BLaER1 treated with 17β-estradiol and CSF1 and Interleukin-3, amounts not matched to agents 10 nM and 100 nM (cell line): Measurements from ENCODE around the gene UBR1.
A peak's percentile ranks its signal among the peaks of the same experiment; 100 is the strongest.

Experiments used
- H3K27ac ChIP-seq, 11 experiments: shearing (Covaris generic); formaldehyde crosslinking; 2 replicates each; pipeline ENCODE4 v1.8.1; 2022
- H3K27me3 ChIP-seq, 11 experiments: shearing (Covaris generic); formaldehyde crosslinking; 2 replicates each; pipeline ENCODE4 v1.8.1; 2022
- H3K36me3 ChIP-seq, 11 experiments: shearing (Covaris generic); formaldehyde crosslinking; 2 replicates each; pipeline ENCODE4 v1.8.1; 2022
- H3K4me1 ChIP-seq, 10 experiments: shearing (Covaris generic); formaldehyde crosslinking; 2 replicates each; pipeline ENCODE4 v1.8.1; 2022
- H3K4me2 ChIP-seq, 11 experiments: shearing (Covaris generic); formaldehyde crosslinking; 2 replicates each; pipeline ENCODE4 v1.8.1; 2022
- H3K4me3 ChIP-seq, 10 experiments: shearing (Covaris generic); formaldehyde crosslinking; 2 replicates each; pipeline ENCODE4 v1.8.1; 2022
- H3K9ac ChIP-seq, 11 experiments: shearing (Covaris generic); formaldehyde crosslinking; 2 replicates each; pipeline ENCODE4 v1.8.1; 2022
- H3K9me3 ChIP-seq, 11 experiments: shearing (Covaris generic); formaldehyde crosslinking; replicated peaks in 1 of 11; 2 replicates each; pipeline ENCODE4 v1.8.1; 2022
- H4K20me1 ChIP-seq, 11 experiments: shearing (Covaris generic); formaldehyde crosslinking; 2 replicates each; pipeline ENCODE4 v1.8.1; 2022
- Cebpa-rat ChIP-seq, 11 experiments: shearing (Covaris generic); IDR thresholded peaks; 2 replicates each; pipeline ENCODE4 v1.8.1; 2022

Gene UBR1

GRCh38 chr15:42940527-42940926, 165.3 kb downstream of the UBR1 start:
- H3K9ac ChIP-seq: no peak overlapping the region
- TF ChIP-seq Cebpa-rat (IDR thresholded peaks at IDR 0.05): no peak
- H3K9me3 ChIP-seq: peaks cover 0 to 8% (median 0%) of the 10 kb centered on the region in 11 experiments; a peak in 2 of 22 replicates
- no peak overlapping the region for H3K27ac ChIP-seq
- no peaks in the 10 kb centered on the region for H3K27me3 ChIP-seq
- H4K20me1 ChIP-seq: no peaks in the 10 kb centered on the region
- H3K36me3 ChIP-seq: peaks cover 24 to 41% (median 32%) of the 10 kb centered on the region in 11 experiments
- peaks cover 0 to 26% (median 16%) of the 10 kb centered on the region in 10 experiments; a peak in 13 of 20 replicates for H3K4me1 ChIP-seq
- H3K4me3 ChIP-seq: no peak overlapping the region
- H3K4me2 ChIP-seq: peak overlapping the region in 6 of 11 experiments; percentile 35 to 80 (median 53); a peak in 10 of 22 replicates

DNA sequence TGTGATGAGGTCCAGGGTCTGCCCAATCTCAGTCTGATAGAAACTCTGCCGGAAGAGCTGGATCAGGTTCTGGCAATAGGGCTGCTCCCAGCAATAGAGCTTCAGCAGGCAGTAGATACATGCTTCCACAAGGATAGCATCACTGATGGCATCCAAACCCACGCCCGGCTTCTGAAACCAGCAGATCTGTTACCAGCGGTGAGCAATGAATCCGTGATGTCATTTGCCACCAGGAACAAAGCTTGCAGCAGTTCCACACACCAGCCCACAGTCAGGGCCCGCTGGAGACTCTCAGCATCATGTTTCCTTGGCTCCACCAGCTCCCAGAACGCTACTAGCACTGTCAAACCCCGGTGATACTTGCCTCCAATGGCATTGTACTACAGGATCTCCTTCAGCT, 166.0 kb downstream of the UBR1 start:
- no peaks in the 10 kb centered on the region for H3K27me3 ChIP-seq

GRCh38 chr15:42937143-42937542, 168.7 kb downstream of the UBR1 start:
- TF ChIP-seq Cebpa-rat (IDR thresholded peaks at IDR 0.05): no peak

More for the DNA sequence above, 166.0 kb downstream of the UBR1 start:
- no peak for TF ChIP-seq Cebpa-rat (IDR thresholded peaks at IDR 0.05)
- no peak overlapping the region for H3K9ac ChIP-seq
- H3K4me1 ChIP-seq: peaks cover 0 to 26% (median 16%) of the 10 kb centered on the region in 10 experiments; a peak in 13 of 20 replicates
- H3K27ac ChIP-seq: no peak overlapping the region
- H4K20me1 ChIP-seq: no peaks in the 10 kb centered on the region
- no peak overlapping the region for H3K4me2 ChIP-seq
- peaks cover 17 to 34% (median 25%) of the 10 kb centered on the region in 11 experiments for H3K36me3 ChIP-seq
- no peak overlapping the region for H3K4me3 ChIP-seq
- H3K9me3 ChIP-seq: peaks cover 0 to 8% (median 0%) of the 10 kb centered on the region in 11 experiments; a peak in 2 of 22 replicates

GRCh38 chr15:42933886-42934667, 171.8 kb downstream of the UBR1 start:
- Histone ChIP-seq H3K27me3 (no peaks in the 10 kb centered on the region), H4K20me1 (no peaks in the 10 kb centered on the region), H3K4me2 (no peak overlapping the region), H3K9ac (no peak overlapping the region), H3K36me3 (no peaks in the 10 kb centered on the region), H3K4me1 (no peaks in the 10 kb centered on the region; a peak in 2 of 20 replicates), H3K4me3 (no peak overlapping the region), H3K9me3 (0 out of 22 replicates have a peak, but pooled peaks cover 0 to 7% (median 0%) of the 10 kb centered on the region in 11 experiments), H3K27ac (no peak overlapping the region)
- no peak for TF ChIP-seq Cebpa-rat (IDR thresholded peaks at IDR 0.05)

More at GRCh38 chr15:42937143-42937542, 168.7 kb downstream of the UBR1 start:
- H3K4me1 ChIP-seq: peaks cover 0 to 24% (median 15%) of the 10 kb centered on the region in 10 experiments; a peak in 13 of 20 replicates
- peaks cover 0 to 8% (median 0%) of the 10 kb centered on the region in 11 experiments; a peak in 4 of 22 replicates for H3K36me3 ChIP-seq
- H3K4me3 ChIP-seq: no peak overlapping the region
- no peak overlapping the region for H3K9ac ChIP-seq
- H3K9me3 ChIP-seq: peaks cover 0 to 8% (median 0%) of the 10 kb centered on the region in 11 experiments; a peak in 2 of 22 replicates
- H3K27me3 ChIP-seq: no peaks in the 10 kb centered on the region
- H3K4me2 ChIP-seq: no peak overlapping the region
- H4K20me1 ChIP-seq: no peaks in the 10 kb centered on the region
- H3K27ac ChIP-seq: no peak overlapping the region

DNA sequence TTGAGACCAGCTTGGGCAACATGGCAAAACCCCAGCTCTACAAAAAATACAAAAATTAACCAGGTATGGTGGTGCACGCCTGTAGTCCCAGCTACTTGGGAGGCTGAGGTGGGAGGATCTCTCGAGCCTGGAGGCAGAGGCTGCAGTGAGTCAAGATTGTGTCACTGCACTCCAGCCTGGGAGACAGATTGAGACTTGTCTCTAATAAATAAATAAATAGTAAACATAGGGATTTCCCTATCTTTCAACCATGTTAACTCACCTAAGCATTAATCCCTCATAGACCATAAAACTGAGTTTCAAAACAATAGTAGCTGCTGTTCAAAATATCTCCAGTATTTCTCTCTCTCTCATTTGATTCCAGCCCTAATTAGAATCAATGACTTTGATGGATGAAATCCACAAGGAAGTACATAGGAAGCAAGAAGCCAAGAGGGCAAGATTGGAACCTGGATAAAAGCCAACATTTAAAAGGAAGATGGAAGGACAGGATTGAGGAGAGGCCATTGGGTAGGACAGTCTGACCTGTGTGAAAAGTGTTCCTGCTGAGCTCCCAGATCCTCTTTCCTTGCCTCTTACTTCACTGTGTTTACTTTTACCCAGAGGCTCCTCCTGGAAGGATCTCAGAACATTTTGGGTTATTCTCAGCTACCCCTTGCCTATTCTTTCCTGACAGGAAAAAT, 172.9 kb downstream of the UBR1 start:
- H3K4me3 ChIP-seq: no peak overlapping the region
- no peak overlapping the region for H3K27ac ChIP-seq
- no peaks in the 10 kb centered on the region for H4K20me1 ChIP-seq
- no peak for TF ChIP-seq Cebpa-rat (IDR thresholded peaks at IDR 0.05)
- H3K4me1 ChIP-seq: no peaks in the 10 kb centered on the region; a peak in 2 of 20 replicates
- H3K36me3 ChIP-seq: no peaks in the 10 kb centered on the region
- H3K9me3 ChIP-seq: 0 out of 22 replicates have a peak, but pooled peaks cover 0 to 7% (median 0%) of the 10 kb centered on the region in 11 experiments
- H3K4me2 ChIP-seq: no peak overlapping the region
- no peaks in the 10 kb centered on the region for H3K27me3 ChIP-seq
- no peak overlapping the region for H3K9ac ChIP-seq

GRCh38 chr15:42931702-42932486, 173.9 kb downstream of the UBR1 start:
- Histone ChIP-seq H4K20me1 (no peaks in the 10 kb centered on the region), H3K4me2 (no peak overlapping the region), H3K27me3 (no peaks in the 10 kb centered on the region), H3K9me3 (no peaks in the 10 kb centered on the region), H3K27ac (no peak overlapping the region), H3K9ac (no peak overlapping the region), H3K4me3 (no peak overlapping the region), H3K36me3 (no peaks in the 10 kb centered on the region), H3K4me1 (no peaks in the 10 kb centered on the region; a peak in 2 of 20 replicates)
- TF ChIP-seq Cebpa-rat (IDR thresholded peaks at IDR 0.05): no peak

- Histone ChIP-seq H3K9ac (no peak overlapping the region), H3K4me3 (no peak overlapping the region), H3K9me3 (no peaks in the 10 kb centered on the region), H3K4me1 (no peaks in the 10 kb centered on the region; a peak in 2 of 20 replicates), H4K20me1 (no peaks in the 10 kb centered on the region), H3K27me3 (no peaks in the 10 kb centered on the region), H3K4me2 (no peak overlapping the region), H3K36me3 (no peaks in the 10 kb centered on the region), H3K27ac (no peak overlapping the region)
- no peak for TF ChIP-seq Cebpa-rat (IDR thresholded peaks at IDR 0.05)
These were observed 176.5 kb downstream of the UBR1 start for GRCh38 chr15:42929306-42929848.

DNA sequence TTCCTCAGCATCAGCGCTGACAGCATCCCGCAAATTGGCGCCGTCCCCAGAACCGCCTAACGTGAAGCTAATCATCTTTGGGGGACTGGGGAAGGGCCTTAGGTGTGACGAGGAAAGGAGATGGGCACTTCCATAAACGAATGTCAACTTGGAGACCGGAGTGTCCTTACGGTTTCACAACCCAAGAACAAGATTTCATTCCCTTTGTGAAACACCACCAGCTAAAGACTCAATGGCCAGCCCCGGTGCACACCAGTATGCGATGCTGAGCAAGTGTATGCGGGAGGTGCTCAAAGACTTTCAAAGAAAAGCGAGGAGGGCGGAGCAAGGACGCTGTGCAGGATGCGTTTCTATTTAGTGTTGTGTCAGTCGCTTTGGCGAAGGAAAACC, 184.5 kb downstream of the UBR1 start:
- Histone ChIP-seq H3K9ac (peak overlapping the region; percentile 15 to 90 (median 63); a peak in 21 of 22 replicates), H3K27ac (peak overlapping the region in 3 of 11 experiments; percentile 6 to 21 (median 17); a peak in 5 of 22 replicates), H3K4me2 (peak overlapping the region; percentile 74 to 98 (median 94)), H3K27me3 (no peaks in the 10 kb centered on the region), H3K4me1 (peaks cover 25 to 44% (median 40%) of the 10 kb centered on the region in 10 experiments), H3K36me3 (no peaks in the 10 kb centered on the region), H3K4me3 (peak overlapping the region; percentile 77 to 98 (median 92)), H3K9me3 (0 out of 22 replicates have a peak, but pooled peaks cover 0 to 2% (median 0%) of the 10 kb centered on the region in 11 experiments), H4K20me1 (peaks cover 0 to 11% (median 0%) of the 10 kb centered on the region in 11 experiments; a peak in 3 of 22 replicates)
- no peak for TF ChIP-seq Cebpa-rat (IDR thresholded peaks at IDR 0.05)
